Measurements from ENCODE around the gene PRKG1. TPM values are rescaled to one million over a fixed set of nuclear protein-coding genes. Genes with fewer than 3 reads are reported as not detected.
A peak's percentile ranks its signal among the peaks of the same experiment; 100 is the strongest.

Gene PRKG1
- total and polyA plus RNA-seq, 2 experiments from 2014 or later = 18.2 to 21.1 TPM

- H3K79me2 ChIP-seq (replicated peaks; ENCODE audit: insufficient read depth) = no peaks in the 10 kb centered on the region
- no peaks in the 10 kb centered on the region for H3K36me3 Mint-ChIP-seq (ENCODE audit: low read depth)
- H3K36me3 ChIP-seq (ENCODE audit: insufficient read depth) = no peaks in the 10 kb centered on the region
- H3K9me2 ChIP-seq (ENCODE audit: insufficient read depth) = no peaks in the 10 kb centered on the region
- no peak overlapping the region for H3K4me2 ChIP-seq
- DNase-seq (ENCODE audit: low spot score) = no peak
- H3K27ac Mint-ChIP-seq = no peak overlapping the region
- no peaks in the 10 kb centered on the region for H3K27me3 ChIP-seq (ENCODE audit: insufficient read depth)
- peaks cover 5% of the 10 kb centered on the region for H3K4me1 Mint-ChIP-seq
- H4K20me1 ChIP-seq (replicated peaks; ENCODE audit: insufficient read depth) = no peaks in the 10 kb centered on the region
- H3K27ac ChIP-seq (ENCODE audit: low read depth) = no peak overlapping the region
- no peak for TF ChIP-seq CTCF (conservative IDR thresholded peaks at IDR 0.05; ENCODE audit: low read depth in 2 of 2)
- TF ChIP-seq EZH2phosphoT487 (IDR thresholded peaks at IDR 0.05; ENCODE audit: unreplicated experiment) = no peak
- no peak for TF ChIP-seq EZH2 (IDR thresholded peaks at IDR 0.05; ENCODE audit: low read depth, unreplicated experiment)
- TF ChIP-seq JUNB (IDR thresholded peaks at IDR 0.05; ENCODE audit: unreplicated experiment) = no peak
- no peak for TF ChIP-seq CREB1 (CRISPR knock-in tag; IDR thresholded peaks at IDR 0.05; ENCODE audit: low read depth)
- no peak for TF ChIP-seq ETS1 (IDR thresholded peaks at IDR 0.05)
- TF ChIP-seq REST (IDR thresholded peaks at IDR 0.05; ENCODE audit: unreplicated experiment) = no peak
- no peaks in the 10 kb centered on the region for H3K27me3 Mint-ChIP-seq (ENCODE audit: insufficient read depth, low read depth, poor library complexity)
- H3K9me3 Mint-ChIP-seq = no peaks in the 10 kb centered on the region
- H3K4me3 Mint-ChIP-seq = no peak overlapping the region
- no peak overlapping the region for H2AFZ ChIP-seq
- H3K4me1 ChIP-seq (ENCODE audit: insufficient read depth) = peaks cover 4% of the 10 kb centered on the region; the same call in 1 of the 2 replicates
- H3K4me3 ChIP-seq = no peak overlapping the region
- ATAC-seq = no peak
- no peaks in the 10 kb centered on the region for H3F3A ChIP-seq (replicated peaks; ENCODE audit: low read depth)
Observed at GRCh38 chr10:51502124-51502523, 427.8 kb downstream of the PRKG1 start.

GRCh38 chr10:51503378-51503777 is 429.1 kb downstream of the PRKG1 start:
- Mint-ChIP-seq H3K9me3 (no peaks in the 10 kb centered on the region), H3K4me1 (peaks cover 5% of the 10 kb centered on the region), H3K36me3 (ENCODE audit: low read depth) (no peaks in the 10 kb centered on the region), H3K27me3 (ENCODE audit: insufficient read depth, low read depth, poor library complexity) (no peaks in the 10 kb centered on the region), H3K27ac (0 out of 2 replicates have a peak overlapping the region, but pooled peaks have one; percentile 14), H3K4me3 (no peak overlapping the region)
- DNase-seq (ENCODE audit: low spot score) (no peak), ATAC-seq (no peak; the same call in 2 of the 3 replicates)
- Histone ChIP-seq H3K36me3 (ENCODE audit: insufficient read depth) (no peaks in the 10 kb centered on the region), H3K9me2 (ENCODE audit: insufficient read depth) (no peaks in the 10 kb centered on the region), H3F3A (replicated peaks; ENCODE audit: low read depth) (no peaks in the 10 kb centered on the region), H3K27ac (ENCODE audit: low read depth) (no peak overlapping the region), H3K27me3 (ENCODE audit: insufficient read depth) (no peaks in the 10 kb centered on the region), H3K4me3 (no peak overlapping the region), H2AFZ (no peak overlapping the region), H3K4me1 (ENCODE audit: insufficient read depth) (peaks cover 4% of the 10 kb centered on the region; the same call in 1 of the 2 replicates), H3K4me2 (no peak overlapping the region), H4K20me1 (replicated peaks; ENCODE audit: insufficient read depth) (no peaks in the 10 kb centered on the region), H3K79me2 (replicated peaks; ENCODE audit: insufficient read depth) (no peaks in the 10 kb centered on the region)
- TF ChIP-seq EZH2 (IDR thresholded peaks at IDR 0.05; ENCODE audit: low read depth, unreplicated experiment) = no peak
- no peak for TF ChIP-seq ZNF331 (CRISPR knock-in tag; IDR thresholded peaks at IDR 0.05; ENCODE audit: low read depth)
- no peak for TF ChIP-seq STAT1 (IDR thresholded peaks at IDR 0.05; ENCODE audit: unreplicated experiment)
- no peak for TF ChIP-seq REST (IDR thresholded peaks at IDR 0.05; ENCODE audit: unreplicated experiment)
- no peak for TF ChIP-seq NANOG (IDR thresholded peaks at IDR 0.05; ENCODE audit: borderline replicate concordance)
- no peak for TF ChIP-seq EZH2phosphoT487 (IDR thresholded peaks at IDR 0.05; ENCODE audit: unreplicated experiment)
- TF ChIP-seq CTCF (conservative IDR thresholded peaks at IDR 0.05; ENCODE audit: low read depth in 2 of 2) = no peak

Data from GM23338 (cell line).